Gastroesophageal sphincter (tissue), 3 donors: ENCODE results near the gene BHMT2.

ENCODE experiments used
- EP300 ChIP-seq: sonication (generic); formaldehyde crosslinking; IDR thresholded peaks from one replicate; pipeline ENCODE4 v1.6.1; 2017; ENCODE audit warnings: antibody characterized with exemption, mild to moderate bottlenecking
- POLR2A ChIP-seq, 2 donors: fragments of 450-650 bp; IDR thresholded peaks; one replicate each; pipeline ENCODE4 v1.6.1; 2017; ENCODE audit warnings: antibody characterized with exemption in 2 of 2, mild to moderate bottlenecking in 2 of 2, moderate library complexity in 1 of 2
- TF ChIP-seq, protein P1 (sequence below), 4 experiments: fragments of 200-600 bp in 2 of 4; fragments of 450-650 bp in 2 of 4; sonication (generic) in 1 of 4; IDR thresholded peaks; one replicate each; pipeline ENCODE4 v1.5.1; 2017 to 2019; ENCODE audit warnings: antibody characterized with exemption in 4 of 4, mild to moderate bottlenecking in 2 of 4, moderate library complexity in 2 of 4

DNA sequence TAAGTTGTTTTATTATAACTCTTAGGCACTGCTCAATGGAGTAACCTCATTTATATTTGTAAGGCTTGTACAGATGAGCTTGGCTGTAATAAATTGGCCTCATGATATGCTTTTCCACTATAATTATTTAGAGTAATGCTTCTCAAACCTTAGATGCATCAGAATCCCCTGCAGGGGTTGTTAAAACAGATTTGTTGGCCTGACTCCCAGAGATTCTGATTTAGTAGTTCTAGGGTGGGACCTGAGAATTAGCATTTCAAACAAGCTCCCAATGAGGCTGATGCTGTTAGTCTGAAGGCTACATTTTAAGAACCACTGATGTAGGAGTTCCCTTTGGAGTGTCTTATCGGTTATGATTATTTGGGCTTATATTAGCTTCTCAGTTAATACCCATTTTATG is 46.2 kb upstream of the BHMT2 start:
- TF ChIP-seq, protein P1, sequence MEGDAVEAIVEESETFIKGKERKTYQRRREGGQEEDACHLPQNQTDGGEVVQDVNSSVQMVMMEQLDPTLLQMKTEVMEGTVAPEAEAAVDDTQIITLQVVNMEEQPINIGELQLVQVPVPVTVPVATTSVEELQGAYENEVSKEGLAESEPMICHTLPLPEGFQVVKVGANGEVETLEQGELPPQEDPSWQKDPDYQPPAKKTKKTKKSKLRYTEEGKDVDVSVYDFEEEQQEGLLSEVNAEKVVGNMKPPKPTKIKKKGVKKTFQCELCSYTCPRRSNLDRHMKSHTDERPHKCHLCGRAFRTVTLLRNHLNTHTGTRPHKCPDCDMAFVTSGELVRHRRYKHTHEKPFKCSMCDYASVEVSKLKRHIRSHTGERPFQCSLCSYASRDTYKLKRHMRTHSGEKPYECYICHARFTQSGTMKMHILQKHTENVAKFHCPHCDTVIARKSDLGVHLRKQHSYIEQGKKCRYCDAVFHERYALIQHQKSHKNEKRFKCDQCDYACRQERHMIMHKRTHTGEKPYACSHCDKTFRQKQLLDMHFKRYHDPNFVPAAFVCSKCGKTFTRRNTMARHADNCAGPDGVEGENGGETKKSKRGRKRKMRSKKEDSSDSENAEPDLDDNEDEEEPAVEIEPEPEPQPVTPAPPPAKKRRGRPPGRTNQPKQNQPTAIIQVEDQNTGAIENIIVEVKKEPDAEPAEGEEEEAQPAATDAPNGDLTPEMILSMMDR (IDR thresholded peaks at IDR 0.05): no peak
- TF ChIP-seq POLR2A (IDR thresholded peaks at IDR 0.05): no peak
- TF ChIP-seq EP300: no peak
